Calu3 (cell line): Measurements from ENCODE around the gene PPP2R5D. TPM values are rescaled to one million over a fixed set of nuclear protein-coding genes. Genes with fewer than 3 reads are reported as not detected.

Experiments used
- BruUV-seq: library from RNA; stranded (reverse); fragments of 400-500 nt; replicated peaks from 2 replicates; lab custom pipeline; 2021; lab: Mats Ljungman, UMichigan
- CTCF ChIA-PET: fragments of 300-600 bp; sonication (Branson Sonifier 250); formaldehyde crosslinking; loops from one replicate; lab custom pipeline; 2022; ENCODE audit warnings: antibody characterized with exemption; lab: Charles Lee
- DNase-seq: peaks from one replicate; pipeline ENCODE4 v3.0.0; 2022
- H3K27ac Mint-ChIP-seq: one replicate; pipeline ENCODE4 v1.8.0; 2022; ENCODE audit warnings: mixed read lengths; ENCODE audit not compliant: unreplicated experiment
- H3K27me3 Mint-ChIP-seq: one replicate; pipeline ENCODE4 v1.8.0; 2022; ENCODE audit warnings: mixed read lengths; ENCODE audit not compliant: unreplicated experiment
- H3K36me3 Mint-ChIP-seq: one replicate; pipeline ENCODE4 v1.8.0; 2022; ENCODE audit warnings: mild to moderate bottlenecking, moderate library complexity, mixed read lengths; ENCODE audit not compliant: insufficient read depth, unreplicated experiment
- H3K4me1 Mint-ChIP-seq: one replicate; pipeline ENCODE4 v1.8.0; 2022; ENCODE audit warnings: mild to moderate bottlenecking, low read depth, mixed read lengths; ENCODE audit not compliant: unreplicated experiment
- H3K4me3 Mint-ChIP-seq: one replicate; pipeline ENCODE4 v1.8.0; 2022; ENCODE audit warnings: mild to moderate bottlenecking, low read depth, moderate library complexity, mixed read lengths; ENCODE audit not compliant: unreplicated experiment
- H3K9me3 Mint-ChIP-seq: one replicate; pipeline ENCODE4 v1.8.0; 2022; ENCODE audit warnings: low read depth, mixed read lengths; ENCODE audit not compliant: unreplicated experiment
- intact Hi-C: fragments of 100-400 bp; cut with micrococcal nuclease; formaldehyde crosslinking; loops from one replicate; pipeline ENCODE4 v1.10.0; 2022; ENCODE audit not compliant: unreplicated experiment
- total RNA-seq: library from RNA; stranded (reverse); gene quantifications from 2 replicates; pipeline ENCODE4 v1.2.3, GENCODE V29; 2022
- TF ChIP-seq, protein P1 (sequence below): fragments of 200-600 bp; IDR thresholded peaks from one replicate; pipeline ENCODE4 v1.8.0; 2022; ENCODE audit warnings: antibody characterized with exemption; ENCODE audit not compliant: unreplicated experiment

PPP2R5D gene
- total RNA-seq, 1 experiment from 2014 or later = 55.8 TPM

- intact Hi-C loops = no loop called here
- Mint-ChIP-seq H3K4me3 (no peak overlapping the region), H3K9me3 (no peaks in the 10 kb centered on the region), H3K4me1 (peaks cover 18% of the 10 kb centered on the region), H3K36me3 (peaks cover 18% of the 10 kb centered on the region), H3K27ac (no peak overlapping the region), H3K27me3 (no peaks in the 10 kb centered on the region)
- peak; percentile 15 for DNase-seq
- TF ChIP-seq, protein P1, sequence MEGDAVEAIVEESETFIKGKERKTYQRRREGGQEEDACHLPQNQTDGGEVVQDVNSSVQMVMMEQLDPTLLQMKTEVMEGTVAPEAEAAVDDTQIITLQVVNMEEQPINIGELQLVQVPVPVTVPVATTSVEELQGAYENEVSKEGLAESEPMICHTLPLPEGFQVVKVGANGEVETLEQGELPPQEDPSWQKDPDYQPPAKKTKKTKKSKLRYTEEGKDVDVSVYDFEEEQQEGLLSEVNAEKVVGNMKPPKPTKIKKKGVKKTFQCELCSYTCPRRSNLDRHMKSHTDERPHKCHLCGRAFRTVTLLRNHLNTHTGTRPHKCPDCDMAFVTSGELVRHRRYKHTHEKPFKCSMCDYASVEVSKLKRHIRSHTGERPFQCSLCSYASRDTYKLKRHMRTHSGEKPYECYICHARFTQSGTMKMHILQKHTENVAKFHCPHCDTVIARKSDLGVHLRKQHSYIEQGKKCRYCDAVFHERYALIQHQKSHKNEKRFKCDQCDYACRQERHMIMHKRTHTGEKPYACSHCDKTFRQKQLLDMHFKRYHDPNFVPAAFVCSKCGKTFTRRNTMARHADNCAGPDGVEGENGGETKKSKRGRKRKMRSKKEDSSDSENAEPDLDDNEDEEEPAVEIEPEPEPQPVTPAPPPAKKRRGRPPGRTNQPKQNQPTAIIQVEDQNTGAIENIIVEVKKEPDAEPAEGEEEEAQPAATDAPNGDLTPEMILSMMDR = no peak
- CTCF ChIA-PET = interaction anchor here (0.6 to 1.4 kb wide), 5 partner anchors 13 to 230 kb away, joined by 3 to 5 read pairs (median 3); partner anchors contain the start of gene PPP2R5D
- BruUV-seq = no TSS peak
Measured at GRCh38 chr6:42970871-42971612, 13.3 kb upstream of the PPP2R5D start.

DNA sequence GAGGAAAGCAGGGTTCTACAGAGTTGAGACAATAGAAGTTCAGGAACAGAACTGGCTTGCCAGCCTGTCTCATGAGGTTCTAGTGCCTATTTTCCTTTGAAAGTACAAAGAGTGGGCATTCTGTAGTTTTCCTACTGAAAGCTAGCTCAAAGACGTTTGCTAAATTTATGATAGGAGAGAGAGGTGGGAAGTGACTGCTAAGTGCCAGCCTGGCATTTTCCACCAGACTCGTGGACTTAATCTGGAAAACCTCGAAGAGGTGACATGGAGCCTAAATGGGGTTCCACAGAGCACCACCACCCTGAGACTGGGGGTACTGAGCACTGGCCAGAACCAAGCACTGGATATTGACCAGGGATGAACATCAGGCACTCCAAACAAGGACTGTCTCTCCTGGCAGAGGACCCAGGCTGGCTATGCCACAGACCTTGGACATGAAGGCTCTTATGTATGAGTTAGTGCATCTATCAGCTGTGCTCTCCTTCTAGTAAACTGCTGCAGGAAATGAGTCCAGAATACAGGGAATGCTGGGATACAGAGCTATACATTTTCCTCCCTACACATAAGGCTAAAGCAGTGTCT lies 12.5 kb upstream of the PPP2R5D start:
- Mint-ChIP-seq H3K36me3 (peaks cover 25% of the 10 kb centered on the region), H3K27ac (no peak overlapping the region), H3K27me3 (no peaks in the 10 kb centered on the region), H3K4me1 (peaks cover 22% of the 10 kb centered on the region), H3K4me3 (no peak overlapping the region), H3K9me3 (no peaks in the 10 kb centered on the region)
- no TSS peak for BruUV-seq
- CTCF ChIA-PET = interaction anchor here (0.7 to 1.3 kb wide), 4 partner anchors 12 to 36 kb away, joined by 3 to 7 read pairs (median 4); partner anchors contain the start of gene PPP2R5D
- no peak for DNase-seq
- TF ChIP-seq, protein P1 = no peak
- intact Hi-C loops = no loop called here

DNA sequence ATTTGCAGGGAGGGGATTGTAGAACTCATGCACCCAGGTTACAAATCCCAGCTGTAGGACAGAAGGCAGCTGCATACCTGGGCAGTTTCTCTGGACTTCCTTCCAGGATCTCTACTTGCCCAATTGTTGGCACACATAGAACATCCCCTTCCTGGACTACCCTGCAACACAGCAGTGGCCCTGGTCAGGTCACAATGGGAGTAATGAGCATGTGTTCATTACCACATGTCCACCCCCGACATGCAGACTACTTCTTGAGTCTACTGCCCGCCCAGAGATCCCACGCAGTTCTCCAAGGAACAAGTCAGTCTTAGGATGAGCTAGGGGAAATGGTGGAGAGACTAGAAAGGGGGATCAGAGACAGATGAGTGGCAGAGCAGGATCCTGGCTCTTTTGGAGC lies 10.4 kb upstream of the PPP2R5D start:
- Mint-ChIP-seq H3K36me3 (peaks cover 34% of the 10 kb centered on the region), H3K27me3 (no peaks in the 10 kb centered on the region), H3K4me1 (peaks cover 26% of the 10 kb centered on the region), H3K4me3 (no peak overlapping the region), H3K9me3 (no peaks in the 10 kb centered on the region), H3K27ac (no peak overlapping the region)
- intact Hi-C loops = no loop called here
- CTCF ChIA-PET = interaction anchor here (1.0 to 1.1 kb wide), 2 partner anchors 10 kb away, joined by 3 to 4 read pairs; partner anchors contain the start of gene PPP2R5D
- no TSS peak for BruUV-seq
- TF ChIP-seq, protein P1 = no peak
- DNase-seq = no peak

DNA sequence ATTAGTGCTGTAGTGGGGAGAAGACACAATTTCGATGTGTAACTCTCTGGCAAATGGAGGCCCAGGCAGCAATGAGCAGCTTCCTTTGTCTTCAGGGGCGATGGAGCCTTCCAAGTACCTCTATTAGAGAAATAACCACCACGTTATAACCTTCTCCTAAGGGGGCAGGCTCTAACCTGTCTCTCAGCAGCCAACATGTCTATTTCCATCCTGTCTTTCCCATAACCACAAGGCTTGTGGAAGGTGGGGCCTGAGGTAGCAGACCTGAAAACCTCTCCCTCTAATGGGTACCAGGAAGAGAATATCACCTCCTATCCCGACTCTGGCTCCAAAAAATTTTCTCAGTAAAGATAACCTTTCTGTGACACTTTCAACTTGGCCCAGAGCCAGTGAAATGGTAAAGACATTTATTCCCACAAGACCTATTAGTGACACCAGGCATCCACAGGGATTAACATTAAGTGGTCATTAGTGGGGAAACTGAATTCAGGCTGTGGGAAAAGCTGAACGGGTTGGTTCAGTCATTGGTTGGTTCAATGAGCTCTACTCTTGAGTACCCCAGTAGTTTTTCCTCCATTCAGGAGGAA lies 9.4 kb upstream of the PPP2R5D start:
- BruUV-seq = no TSS peak
- DNase-seq = no peak
- H3K9me3 Mint-ChIP-seq = no peaks in the 10 kb centered on the region
- H3K4me1 Mint-ChIP-seq = peaks cover 34% of the 10 kb centered on the region
- H3K4me3 Mint-ChIP-seq = no peak overlapping the region
- H3K27me3 Mint-ChIP-seq = no peaks in the 10 kb centered on the region
- TF ChIP-seq, protein P1 = no peak
- no peak overlapping the region for H3K27ac Mint-ChIP-seq
- H3K36me3 Mint-ChIP-seq = peaks cover 40% of the 10 kb centered on the region
- intact Hi-C loops = no loop called here
- CTCF ChIA-PET = interaction anchor here (0.6 to 0.7 kb wide), 2 partner anchors 1060 to 1763 kb away, joined by 4 read pairs; no protein-coding TSS in a partner anchor
